Activated CD8-positive, alpha-beta memory T cell treated with anti-CD3 and anti-CD28 coated beads, Interleukin-2, amount 50 U/mL, for 24 hours (primary cell): Measurements from ENCODE around the gene MOCS1.

Experiments used
- DNase-seq: peaks from one replicate; pipeline ENCODE4 v3.0.0-alpha.2; 2020; ENCODE audit errors: extremely low read depth

The MOCS1 gene

GRCh38 chr6:39902786-39903465, 31.3 kb downstream of the MOCS1 start:
- DNase-seq: no peak

- DNase-seq: no peak
These were observed 32.1 kb downstream of the MOCS1 start for GRCh38 chr6:39902136-39902535.

- no peak for DNase-seq
These were observed 32.6 kb downstream of the MOCS1 start for GRCh38 chr6:39901670-39902069.

- no peak for DNase-seq
These were observed 33.1 kb downstream of the MOCS1 start for GRCh38 chr6:39901116-39901655.

GRCh38 chr6:39899554-39900295, 34.5 kb downstream of the MOCS1 start:
- DNase-seq: no peak

GRCh38 chr6:39898625-39899024, 35.6 kb downstream of the MOCS1 start:
- no peak for DNase-seq

- DNase-seq: no peak
These were observed 36.6 kb downstream of the MOCS1 start for GRCh38 chr6:39897698-39898097.

GRCh38 chr6:39896701-39897100, 37.6 kb downstream of the MOCS1 start:
- DNase-seq: no peak

GRCh38 chr6:39893286-39893685, 41.0 kb downstream of the MOCS1 start:
- DNase-seq: no peak

- no peak for DNase-seq
These were observed 41.7 kb downstream of the MOCS1 start for GRCh38 chr6:39892490-39893129.

- no peak for DNase-seq
These were observed 42.3 kb downstream of the MOCS1 start for GRCh38 chr6:39891976-39892375.

- no peak for DNase-seq
These were observed 42.9 kb downstream of the MOCS1 start for GRCh38 chr6:39891353-39891752.

GRCh38 chr6:39889229-39889628, 45.0 kb downstream of the MOCS1 start:
- DNase-seq: no peak

GRCh38 chr6:39887692-39888450, 46.4 kb downstream of the MOCS1 start:
- no peak for DNase-seq

GRCh38 chr6:39886871-39887270, 47.4 kb downstream of the MOCS1 start:
- no peak for DNase-seq

- no peak for DNase-seq
These were observed 48.6 kb downstream of the MOCS1 start for GRCh38 chr6:39885691-39886090.

GRCh38 chr6:39884696-39885095, 49.6 kb downstream of the MOCS1 start:
- no peak for DNase-seq

GRCh38 chr6:39882531-39882899, 51.7 kb downstream of the MOCS1 start:
- no peak for DNase-seq

- no peak for DNase-seq
These were observed 52.3 kb downstream of the MOCS1 start for GRCh38 chr6:39881851-39882530.

GRCh38 chr6:39880594-39880993, 53.7 kb downstream of the MOCS1 start:
- no peak for DNase-seq

- DNase-seq: no peak
These were observed 54.7 kb downstream of the MOCS1 start for GRCh38 chr6:39879535-39879934.
